Cardiac muscle cell (in vitro differentiated cells and primary cell): ENCODE measurements around the gene RAD51C. TPM values are rescaled to one million over a fixed set of nuclear protein-coding genes. Genes with fewer than 3 reads are reported as not detected.
A peak's percentile ranks its signal among the peaks of the same experiment; 100 is the strongest.

Source experiments
- DNase-seq, 2 donors: peaks; one replicate each; pipeline versions ENCODE4 v3.0.0 to v3.0.0-alpha.2; 2010 to 2017; ENCODE audit warnings: low read depth in 1 of 2, low spot score in 1 of 2
- H3K27ac ChIP-seq: fragments of 200-600 bp; sonication (generic); 2 replicates; pipeline ENCODE4 v1.5.1; 2016
- H3K27me3 ChIP-seq: fragments of 200-600 bp; sonication (generic); 2 replicates; pipeline ENCODE4 v1.6.0; 2016; ENCODE audit warnings: control low read depth
- H3K36me3 ChIP-seq: fragments of 200-600 bp; sonication (generic); 2 replicates; pipeline ENCODE4 v1.5.1; 2016; ENCODE audit warnings: control low read depth
- H3K4me1 ChIP-seq: fragments of 200-600 bp; sonication (generic); 2 replicates; pipeline ENCODE4 v1.8.1; 2017; ENCODE audit warnings: low read depth, mild to moderate bottlenecking, mixed run types
- H3K4me3 ChIP-seq: fragments of 200-600 bp; sonication (generic); 2 replicates; pipeline ENCODE4 v1.5.1; 2016; ENCODE audit warnings: mild to moderate bottlenecking
- H3K9me3 ChIP-seq: fragments of 200-600 bp; sonication (generic); 2 replicates; pipeline ENCODE4 v1.5.1; 2017; ENCODE audit warnings: low read depth, mild to moderate bottlenecking, control low read depth
- CTCF ChIP-seq: IDR thresholded peaks from 2 replicates; pipeline ENCODE4 v1.5.1; 2012; ENCODE audit warnings: low read depth, mild to moderate bottlenecking, low read length
- polyA plus RNA-seq: library from polyadenylated mRNA; unstranded; fragments of >200 nt; fragmentation: Nextera tagmentation; extraction: Ambion mirVana; gene quantifications from 2 replicates; pipeline ENCODE4 v1.2.1, GENCODE V29; 2016
- total RNA-seq: library from RNA; depleted of rRNA; stranded (reverse); fragments of >200 nt; gene quantifications from 2 replicates; pipeline ENCODE4 v1.2.3, GENCODE V29; 2016

The RAD51C gene
- total and polyA plus RNA-seq, 2 experiments from 2014 or later = 10.9 to 21.8 TPM

GRCh38 chr17:58783380-58783779 lies 91.0 kb downstream of the RAD51C start:
- no peak for TF ChIP-seq CTCF
- Histone ChIP-seq H3K9me3 (no peaks in the 10 kb centered on the region), H3K4me3 (no peak overlapping the region), H3K27ac (no peak overlapping the region), H3K36me3 (no peaks in the 10 kb centered on the region), H3K4me1 (no peaks in the 10 kb centered on the region), H3K27me3 (no peaks in the 10 kb centered on the region)
- peak in 1 of 2 donors; percentile 3 for DNase-seq

GRCh38 chr17:58785097-58785496 lies 92.7 kb downstream of the RAD51C start:
- Histone ChIP-seq H3K4me3 (no peak overlapping the region), H3K27me3 (no peaks in the 10 kb centered on the region), H3K4me1 (no peaks in the 10 kb centered on the region), H3K27ac (no peak overlapping the region), H3K9me3 (no peaks in the 10 kb centered on the region), H3K36me3 (no peaks in the 10 kb centered on the region)
- DNase-seq = no peak
- TF ChIP-seq CTCF = no peak

Other genes with a start within 250 kb of the RAD51C start
- 0.03 and 0.07 TPM in 2 replicates for gene HSF5, start 204.2 kb upstream of the RAD51C start, total RNA-seq
- gene HSF5, start 204.2 kb upstream of the RAD51C start, polyA plus RNA-seq = not detected in 2 replicates
- 29.9 and 47.7 TPM in 2 replicates for gene MTMR4, start 178.0 kb upstream of the RAD51C start, total RNA-seq
- gene MTMR4, start 178.0 kb upstream of the RAD51C start, polyA plus RNA-seq = 26.0 and 30.4 TPM in 2 replicates
- 0.25 and 0.60 TPM in 2 replicates for gene TEX14, start 557 bp upstream of the RAD51C start, total RNA-seq
- 0.24 and 0.32 TPM in 2 replicates for gene TEX14, start 557 bp upstream of the RAD51C start, polyA plus RNA-seq
- 0.27 and 0.46 TPM in 2 replicates for gene PPM1E, start 63.3 kb downstream of the RAD51C start, total RNA-seq
- gene PPM1E, start 63.3 kb downstream of the RAD51C start, polyA plus RNA-seq = not detected in 2 replicates